WERI-Rb-1 (cell line): ENCODE measurements around the gene N4BP2L1.
A peak's percentile ranks its signal among the peaks of the same experiment; 100 is the strongest.

Experiments used
- DNase-seq: peaks from one replicate; pipeline ENCODE4 v3.0.0-alpha.2; 2020
- H3K27ac ChIP-seq: fragments of 250-450 bp; sonication (Bioruptor Pico); 2 replicates; pipeline ENCODE4 v1.5.1; 2020; ENCODE audit warnings: mild to moderate bottlenecking, moderate library complexity
- H3K27me3 ChIP-seq: fragments of 250-450 bp; sonication (Bioruptor Pico); 2 replicates; pipeline ENCODE4 v1.5.1; 2021; ENCODE audit warnings: mild to moderate bottlenecking, low read depth, moderate library complexity; ENCODE audit not compliant: insufficient read depth, severe bottlenecking
- H3K36me3 ChIP-seq: fragments of 250-450 bp; sonication (Bioruptor Pico); 2 replicates; pipeline ENCODE4 v1.5.1; 2020; ENCODE audit warnings: mild to moderate bottlenecking, moderate library complexity
- H3K4me3 ChIP-seq: 2 replicates; pipeline ENCODE4 v1.5.1; 2011; ENCODE audit warnings: low read depth, mild to moderate bottlenecking, control low read depth, low read length
- H3K9me3 ChIP-seq: fragments of 250-450 bp; sonication (Bioruptor Pico); 2 replicates; pipeline ENCODE4 v1.5.1; 2021; ENCODE audit warnings: mild to moderate bottlenecking, moderate library complexity; ENCODE audit not compliant: severe bottlenecking
- TF ChIP-seq, protein P1 (sequence below): IDR thresholded peaks from 2 replicates; pipeline ENCODE4 v1.5.1; 2011; ENCODE audit warnings: low read depth, mild to moderate bottlenecking, control low read depth, inconsistent platforms, low read length

N4BP2L1 gene

DNA sequence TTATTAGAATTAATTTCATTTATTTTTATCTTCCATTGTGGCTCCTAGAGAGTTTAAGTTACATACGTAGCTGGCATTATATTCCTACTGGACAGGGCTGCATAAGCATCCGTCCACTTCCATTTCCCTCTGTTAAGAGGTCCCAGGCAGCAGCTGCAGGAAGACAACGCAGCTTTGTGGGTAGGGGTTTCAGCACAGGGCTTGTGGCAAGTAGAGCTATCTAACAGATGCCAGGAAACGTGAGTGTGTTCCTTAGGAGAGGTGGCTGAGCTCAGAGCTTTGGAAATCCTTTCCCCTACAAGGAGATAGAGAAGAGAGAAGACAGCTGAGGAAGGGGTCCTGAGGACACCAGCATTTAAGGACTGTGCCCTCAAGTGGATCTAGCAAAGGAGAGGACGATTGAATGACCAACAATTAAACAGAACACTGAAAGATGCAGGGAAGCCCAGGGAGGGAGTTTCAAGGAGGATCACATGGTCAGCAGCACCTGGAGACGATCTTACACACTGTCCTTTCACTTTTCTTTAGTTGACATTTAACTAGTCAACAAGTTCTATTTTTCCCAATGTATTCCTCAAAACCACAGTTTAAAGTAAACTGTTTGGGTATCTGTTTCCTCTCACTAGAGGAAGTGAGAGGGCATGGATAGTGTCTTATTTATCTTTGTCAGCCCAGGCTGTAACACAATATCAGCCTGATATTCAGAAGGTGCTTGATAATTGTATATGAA is 2.3 kb upstream of the N4BP2L1 start:
- H3K27ac ChIP-seq: no peak overlapping the region
- DNase-seq: no peak

DNA sequence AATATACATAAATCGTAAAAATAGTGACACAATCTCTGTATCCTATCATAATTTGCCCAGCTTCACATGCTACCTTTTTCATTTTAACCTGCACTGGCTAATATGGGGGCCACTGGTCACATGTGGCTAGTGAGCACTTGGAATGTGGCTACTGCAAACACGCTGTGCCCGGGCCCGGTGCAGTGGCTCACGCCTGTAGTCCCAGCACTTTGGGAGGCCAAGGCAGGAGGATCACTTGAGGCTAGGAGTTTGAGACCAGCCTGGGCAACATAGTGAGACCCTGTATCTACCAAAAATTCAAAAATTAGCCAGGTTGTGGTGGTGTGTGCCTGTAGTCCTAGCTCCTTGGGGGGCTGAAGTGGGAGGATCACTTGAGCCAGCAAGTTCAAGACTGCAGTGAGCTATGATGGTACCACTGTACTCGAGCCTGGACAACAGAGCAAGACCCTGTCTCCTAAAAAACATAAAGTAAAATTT is 1.5 kb upstream of the N4BP2L1 start:
- no peak overlapping the region for H3K4me3 ChIP-seq
- no peaks in the 10 kb centered on the region for H3K36me3 ChIP-seq
- no peaks in the 10 kb centered on the region for H3K27me3 ChIP-seq
- TF ChIP-seq, protein P1, sequence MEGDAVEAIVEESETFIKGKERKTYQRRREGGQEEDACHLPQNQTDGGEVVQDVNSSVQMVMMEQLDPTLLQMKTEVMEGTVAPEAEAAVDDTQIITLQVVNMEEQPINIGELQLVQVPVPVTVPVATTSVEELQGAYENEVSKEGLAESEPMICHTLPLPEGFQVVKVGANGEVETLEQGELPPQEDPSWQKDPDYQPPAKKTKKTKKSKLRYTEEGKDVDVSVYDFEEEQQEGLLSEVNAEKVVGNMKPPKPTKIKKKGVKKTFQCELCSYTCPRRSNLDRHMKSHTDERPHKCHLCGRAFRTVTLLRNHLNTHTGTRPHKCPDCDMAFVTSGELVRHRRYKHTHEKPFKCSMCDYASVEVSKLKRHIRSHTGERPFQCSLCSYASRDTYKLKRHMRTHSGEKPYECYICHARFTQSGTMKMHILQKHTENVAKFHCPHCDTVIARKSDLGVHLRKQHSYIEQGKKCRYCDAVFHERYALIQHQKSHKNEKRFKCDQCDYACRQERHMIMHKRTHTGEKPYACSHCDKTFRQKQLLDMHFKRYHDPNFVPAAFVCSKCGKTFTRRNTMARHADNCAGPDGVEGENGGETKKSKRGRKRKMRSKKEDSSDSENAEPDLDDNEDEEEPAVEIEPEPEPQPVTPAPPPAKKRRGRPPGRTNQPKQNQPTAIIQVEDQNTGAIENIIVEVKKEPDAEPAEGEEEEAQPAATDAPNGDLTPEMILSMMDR: no peak
- no peak overlapping the region for H3K27ac ChIP-seq
- H3K9me3 ChIP-seq: no peaks in the 10 kb centered on the region
- no peak for DNase-seq

More for the DNA sequence above, 2.3 kb upstream of the N4BP2L1 start:
- TF ChIP-seq, protein P1: no peak
- Histone ChIP-seq H3K4me3 (no peak overlapping the region), H3K27me3 (no peaks in the 10 kb centered on the region), H3K9me3 (no peaks in the 10 kb centered on the region), H3K36me3 (no peaks in the 10 kb centered on the region)

DNA sequence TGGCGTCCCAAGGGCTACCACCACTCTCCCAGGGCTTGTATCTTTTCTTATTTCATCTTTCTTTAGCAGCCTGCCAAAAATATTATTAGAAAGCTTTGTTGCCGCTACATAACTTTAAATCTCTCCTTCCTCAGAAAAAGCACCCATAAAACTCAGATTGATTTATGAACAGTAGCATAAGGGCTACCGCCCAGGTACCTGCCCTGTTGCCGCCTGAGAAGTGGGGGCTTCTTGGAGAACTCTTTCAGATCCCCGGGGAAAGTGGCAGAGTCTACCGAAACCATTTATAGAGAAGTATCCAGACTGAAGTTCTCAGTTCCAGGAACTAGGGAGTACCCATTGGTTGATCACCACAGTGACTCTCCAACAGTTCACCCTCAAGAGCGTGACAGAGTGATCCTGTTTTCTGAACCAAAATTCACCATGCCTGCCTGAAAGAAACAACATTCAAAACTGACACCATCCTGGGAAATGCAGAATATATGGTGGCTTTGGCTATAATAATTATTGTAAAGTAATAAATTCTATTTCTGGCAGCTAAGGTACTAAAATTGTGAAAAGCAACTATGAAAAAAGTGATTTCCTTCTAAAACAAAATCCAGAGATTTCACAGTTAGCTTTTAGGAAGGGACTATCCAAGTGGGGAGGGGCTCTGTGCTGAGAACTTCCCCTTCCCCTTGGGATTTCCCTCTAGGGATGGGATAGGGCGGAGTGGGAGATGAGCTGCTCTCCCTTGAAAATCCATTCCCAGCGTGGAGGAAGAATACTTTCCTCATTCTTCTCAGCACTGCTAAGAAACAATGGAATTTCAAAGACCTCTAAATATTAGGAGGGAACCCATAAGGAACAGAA is 877 bp upstream of the N4BP2L1 start:
- no peaks in the 10 kb centered on the region for H3K27me3 ChIP-seq
- peak overlapping the region; percentile 89 for H3K4me3 ChIP-seq
- no peaks in the 10 kb centered on the region for H3K36me3 ChIP-seq
- H3K9me3 ChIP-seq: no peaks in the 10 kb centered on the region
- H3K27ac ChIP-seq: no peak overlapping the region
- TF ChIP-seq, protein P1: no peak
- DNase-seq: no peak

DNA sequence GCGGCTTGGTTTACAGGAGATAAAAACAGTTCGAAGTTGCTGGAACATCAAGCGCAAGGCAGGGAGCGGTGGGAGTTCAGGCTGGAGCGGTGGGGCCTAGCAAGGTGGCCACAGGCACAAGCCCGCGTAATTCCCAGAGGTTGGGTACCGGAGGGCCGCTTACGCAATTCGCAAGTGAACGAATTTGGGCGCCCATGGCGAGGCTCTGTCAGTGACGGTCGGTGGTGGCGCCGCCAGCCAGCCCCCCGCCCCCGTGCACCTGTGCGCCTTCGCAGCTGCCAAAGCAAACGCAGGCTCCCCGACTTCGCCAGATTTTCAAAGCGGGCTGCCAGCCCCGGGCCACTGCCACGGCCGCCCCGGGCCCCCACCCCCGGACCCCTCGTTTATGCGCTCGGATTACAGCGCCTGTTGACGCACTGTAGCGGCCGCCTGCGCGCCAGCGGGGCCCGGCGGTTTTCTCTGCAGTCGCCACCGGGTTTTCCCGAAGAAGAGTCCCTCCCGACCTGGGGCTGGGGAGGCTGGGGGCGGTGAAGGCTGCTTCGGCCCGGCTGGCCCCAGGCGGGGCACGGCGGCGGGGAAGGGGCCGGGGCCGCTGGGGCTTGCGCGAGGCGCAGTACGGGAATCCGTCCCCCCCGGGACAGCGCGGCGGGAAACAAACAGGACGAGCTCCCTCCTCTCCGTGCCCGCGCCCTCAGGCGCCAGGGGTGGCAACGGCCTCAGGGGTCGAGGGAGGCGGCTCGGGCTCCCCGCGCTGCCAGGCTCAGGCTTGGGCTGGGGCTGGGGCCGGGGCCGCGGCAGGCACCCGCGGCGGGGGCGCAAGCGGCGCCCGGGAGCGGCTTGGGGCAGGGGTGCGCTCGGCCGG is 709 bp downstream of the N4BP2L1 start:
- Histone ChIP-seq H3K4me3 (peak overlapping the region; percentile 89), H3K36me3 (no peaks in the 10 kb centered on the region), H3K27me3 (no peaks in the 10 kb centered on the region), H3K9me3 (no peaks in the 10 kb centered on the region), H3K27ac (peak overlapping the region; percentile 47; the same call in 1 of the 2 replicates)
- TF ChIP-seq, protein P1: no peak
- peak; percentile 28 for DNase-seq

DNA sequence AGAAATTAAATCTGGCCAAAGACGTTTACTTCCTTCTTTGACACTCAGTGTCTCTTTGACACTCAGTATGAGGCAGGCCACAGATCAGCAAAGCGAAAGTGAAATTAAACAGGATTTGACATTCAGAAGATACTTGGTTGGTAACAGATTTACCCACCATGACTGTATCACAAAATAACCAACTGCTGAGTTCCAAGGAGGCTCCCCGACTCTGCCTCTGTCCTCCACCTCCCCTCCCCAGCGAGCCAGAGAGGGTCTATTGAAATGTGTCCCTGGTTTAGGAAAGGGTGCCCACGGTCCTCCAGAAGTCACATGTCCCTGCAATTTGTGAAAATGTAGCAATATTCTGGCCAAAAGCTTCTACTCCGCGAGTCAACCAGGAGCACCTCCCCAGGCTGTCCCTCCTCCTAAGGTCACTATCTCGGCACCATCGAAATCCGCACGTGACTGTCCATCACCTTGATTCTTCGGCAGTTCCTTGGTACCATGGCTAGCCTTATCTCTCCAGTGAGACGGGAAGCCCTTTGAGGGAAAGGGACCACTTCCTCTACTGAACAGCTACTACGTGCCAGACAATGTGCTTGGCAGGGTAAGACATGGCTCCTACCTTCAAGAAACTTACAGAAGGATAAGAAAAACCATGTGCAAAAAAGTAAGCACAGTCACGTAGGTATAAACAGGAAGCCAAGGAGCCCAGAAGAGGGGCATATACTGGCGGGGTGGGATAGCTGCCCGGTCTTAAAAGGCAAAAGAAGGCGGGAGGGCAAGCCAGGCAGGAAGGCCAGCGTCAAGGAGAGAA is 1.5 kb downstream of the N4BP2L1 start:
- Histone ChIP-seq H3K36me3 (no peaks in the 10 kb centered on the region), H3K27ac (no peak overlapping the region), H3K9me3 (no peaks in the 10 kb centered on the region), H3K27me3 (no peaks in the 10 kb centered on the region), H3K4me3 (peak overlapping the region; percentile 89)
- no peak for DNase-seq
- TF ChIP-seq, protein P1: no peak
